ENCODE measurements around the gene BCAS1.

GRCh38 chr20:53895385-53895755 lies 175.0 kb downstream of the BCAS1 start:
- TF ChIP-seq POLR2A (IDR thresholded peaks at IDR 0.05; ENCODE audit: low read length), result no peak
- no peak for TF ChIP-seq GATA1 (IDR thresholded peaks at IDR 0.05; ENCODE audit: low read depth, low read length)

Measured in erythroblast (primary cell).